ENCODE measurements around the gene DNAJC1.

GRCh38 chr10:21904930-21905329 is 98.6 kb downstream of the DNAJC1 start:
- TF ChIP-seq, protein P1, sequence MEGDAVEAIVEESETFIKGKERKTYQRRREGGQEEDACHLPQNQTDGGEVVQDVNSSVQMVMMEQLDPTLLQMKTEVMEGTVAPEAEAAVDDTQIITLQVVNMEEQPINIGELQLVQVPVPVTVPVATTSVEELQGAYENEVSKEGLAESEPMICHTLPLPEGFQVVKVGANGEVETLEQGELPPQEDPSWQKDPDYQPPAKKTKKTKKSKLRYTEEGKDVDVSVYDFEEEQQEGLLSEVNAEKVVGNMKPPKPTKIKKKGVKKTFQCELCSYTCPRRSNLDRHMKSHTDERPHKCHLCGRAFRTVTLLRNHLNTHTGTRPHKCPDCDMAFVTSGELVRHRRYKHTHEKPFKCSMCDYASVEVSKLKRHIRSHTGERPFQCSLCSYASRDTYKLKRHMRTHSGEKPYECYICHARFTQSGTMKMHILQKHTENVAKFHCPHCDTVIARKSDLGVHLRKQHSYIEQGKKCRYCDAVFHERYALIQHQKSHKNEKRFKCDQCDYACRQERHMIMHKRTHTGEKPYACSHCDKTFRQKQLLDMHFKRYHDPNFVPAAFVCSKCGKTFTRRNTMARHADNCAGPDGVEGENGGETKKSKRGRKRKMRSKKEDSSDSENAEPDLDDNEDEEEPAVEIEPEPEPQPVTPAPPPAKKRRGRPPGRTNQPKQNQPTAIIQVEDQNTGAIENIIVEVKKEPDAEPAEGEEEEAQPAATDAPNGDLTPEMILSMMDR (IDR thresholded peaks at IDR 0.05), result no peak
- TF ChIP-seq ZFX (IDR thresholded peaks at IDR 0.05; ENCODE audit: borderline replicate concordance), result no peak

Measured in 22Rv1 (cell line).